Measurements from ENCODE around the gene SLITRK5. TPM values are rescaled to one million over a fixed set of nuclear protein-coding genes. Genes with fewer than 3 reads are reported as not detected.

The SLITRK5 gene
- total and polyA plus RNA-seq, 8 donors, result 0.09 to 2.6 (median 2.0) TPM

- no peak overlapping the region for H3K4me3 ChIP-seq
- intact Hi-C loops (cut with DNase I), result no loop called here
- no peak for ATAC-seq
Observed at GRCh38 chr13:87712012-87712411, 40.8 kb downstream of the SLITRK5 start.

More at GRCh38 chr13:87712012-87712411, 40.8 kb downstream of the SLITRK5 start:
- no peaks in the 10 kb centered on the region for H3K36me3 ChIP-seq
- no peak overlapping the region for H3K27ac ChIP-seq
- no peak for TF ChIP-seq CTCF (IDR thresholded peaks at IDR 0.05)
- no peak for DNase-seq
- H3K27me3 ChIP-seq, result no peaks in the 10 kb centered on the region
- no peaks in the 10 kb centered on the region for H3K9me3 ChIP-seq
- H3K4me1 ChIP-seq, result no peaks in the 10 kb centered on the region

Measured in left lung (tissue), 10 donors.